Esophagus muscularis mucosa (tissue), 4 donors: ENCODE results near the gene LARGE1. TPM values are rescaled to one million over a fixed set of nuclear protein-coding genes. Genes with fewer than 3 reads are reported as not detected.

Experiments used
- DNase-seq: peaks from one replicate; pipeline ENCODE4 v3.0.0-alpha.2; 2017; ENCODE audit errors: extremely low spot score
- H3K27ac ChIP-seq, 4 donors: fragments of 200-600 bp; sonication (generic); replicated peaks in 1 of 4; 1 replicate in 3 of 4; 2 replicates in 1 of 4; pipeline ENCODE4 v1.5.1; 2016 to 2019; ENCODE audit warnings: mild to moderate bottlenecking in 1 of 4
- H3K27me3 ChIP-seq, 4 donors: fragments of 200-600 bp; sonication (generic); one replicate each; pipeline versions ENCODE4 v1.5.1 to v1.6.0; 2016 to 2019
- H3K36me3 ChIP-seq, 4 donors: fragments of 200-600 bp; sonication (generic); one replicate each; pipeline ENCODE4 v1.5.1; 2016 to 2019
- H3K4me1 ChIP-seq, 4 donors: fragments of 200-600 bp; sonication (generic); one replicate each; pipeline ENCODE4 v1.5.1; 2016 to 2019
- H3K4me3 ChIP-seq, 4 donors: fragments of 200-600 bp; sonication (generic); 1 replicate in 2 of 4; 2 replicates in 2 of 4; pipeline ENCODE4 v1.5.1; 2016 to 2019; ENCODE audit warnings: mild to moderate bottlenecking in 4 of 4, moderate library complexity in 1 of 4
- H3K9me3 ChIP-seq, 4 donors: fragments of 200-600 bp; sonication (generic); 1 replicate in 3 of 4; 2 replicates in 1 of 4; pipeline ENCODE4 v1.5.1; 2016 to 2019
- EP300 ChIP-seq: sonication (generic); formaldehyde crosslinking; IDR thresholded peaks from one replicate; pipeline ENCODE4 v1.6.1; 2017; ENCODE audit warnings: antibody characterized with exemption
- POLR2A ChIP-seq: fragments of 450-650 bp; IDR thresholded peaks from one replicate; pipeline ENCODE4 v1.6.1; 2017; ENCODE audit warnings: antibody characterized with exemption, moderate library complexity, mild to moderate bottlenecking, low read depth
- POLR2AphosphoS5 ChIP-seq, 2 donors: sonication (generic); formaldehyde crosslinking; IDR thresholded peaks; one replicate each; pipeline ENCODE4 v1.6.1; 2017; ENCODE audit warnings: antibody characterized with exemption in 2 of 2
- WGBS: methylation state at CpG from one replicate; pipeline ENCODE4 v1.1.5; 2018; 5-methylcytosine and 5-hydroxymethylcytosine counted together
- intact Hi-C: fragments of 100-400 bp; cut with DNase I; formaldehyde crosslinking; loops from one replicate; pipeline ENCODE4 v1.15.1; 2023
- total RNA-seq, 4 donors: library from RNA; depleted of rRNA; stranded (reverse); fragments of >200 nt; gene quantifications; one replicate each; pipeline versions ENCODE4 v1.1.0 to v1.2.1, GENCODE V29; 2016
- TF ChIP-seq, protein P1 (sequence below), 3 experiments: fragments of 200-600 bp in 2 of 3; fragments of 450-650 bp in 1 of 3; sonication (generic) in 2 of 3; IDR thresholded peaks; one replicate each; pipeline ENCODE4 v1.5.1; 2017 to 2019; ENCODE audit warnings: antibody characterized with exemption in 3 of 3, mild to moderate bottlenecking in 2 of 3, moderate library complexity in 1 of 3

LARGE1 gene
- total RNA-seq, 4 donors from 2014 or later, result 29.9 to 48.4 (median 32.4) TPM

DNA sequence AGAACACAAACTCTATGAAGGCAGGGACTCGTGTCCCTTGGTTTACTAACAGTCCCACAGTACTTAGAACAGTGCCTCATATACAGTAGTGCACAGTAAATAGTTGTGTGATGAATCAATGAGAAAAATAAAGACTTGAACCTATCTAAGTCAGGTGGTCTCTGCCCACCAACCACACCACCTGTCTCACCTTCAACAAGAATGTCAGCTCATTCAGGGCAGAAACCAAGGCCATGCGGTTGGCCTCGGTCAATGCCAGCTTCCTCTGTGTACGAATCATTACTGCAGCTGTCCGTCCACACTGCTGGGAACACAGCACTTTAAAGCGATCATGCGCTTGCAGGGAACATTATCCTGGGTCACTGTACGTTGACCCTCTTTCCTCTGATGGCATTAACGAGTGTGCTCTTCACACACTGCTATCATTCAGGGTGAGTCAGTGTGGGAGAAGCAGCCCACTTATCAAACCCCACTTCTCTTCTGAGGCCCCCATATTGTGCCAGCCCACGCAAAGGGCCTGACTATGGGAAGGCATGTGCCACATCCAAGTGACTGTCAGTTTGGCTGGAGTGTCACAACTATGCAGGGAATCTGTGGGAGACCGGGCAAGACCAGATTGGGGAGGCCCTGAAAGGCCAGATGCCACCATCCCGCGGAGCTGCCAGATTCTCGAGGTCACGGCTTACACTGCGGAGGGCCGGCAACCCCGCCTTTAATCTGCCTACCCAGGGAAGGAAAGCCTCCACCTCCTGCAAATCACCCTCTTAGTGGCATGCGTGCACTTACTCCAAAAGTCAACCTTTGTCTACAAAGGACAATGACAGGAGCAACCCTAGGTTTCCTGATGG is 36.1 kb downstream of the LARGE1 start:
- Histone ChIP-seq H3K9me3 (no peaks in the 10 kb centered on the region), H3K4me1 (peaks cover 6 to 10% (median 8%) of the 10 kb centered on the region in 4 donors), H3K4me3 (no peak overlapping the region), H3K36me3 (no peaks in the 10 kb centered on the region), H3K27me3 (no peaks in the 10 kb centered on the region), H3K27ac (no peak overlapping the region)
- 93% methylated on average over 19 of the region's 19 CpGs for WGBS
- no peak for DNase-seq
- intact Hi-C loops, result no loop called here
- TF ChIP-seq POLR2AphosphoS5 (IDR thresholded peaks at IDR 0.05), result no peak
- no peak for TF ChIP-seq POLR2A
- TF ChIP-seq, protein P1, sequence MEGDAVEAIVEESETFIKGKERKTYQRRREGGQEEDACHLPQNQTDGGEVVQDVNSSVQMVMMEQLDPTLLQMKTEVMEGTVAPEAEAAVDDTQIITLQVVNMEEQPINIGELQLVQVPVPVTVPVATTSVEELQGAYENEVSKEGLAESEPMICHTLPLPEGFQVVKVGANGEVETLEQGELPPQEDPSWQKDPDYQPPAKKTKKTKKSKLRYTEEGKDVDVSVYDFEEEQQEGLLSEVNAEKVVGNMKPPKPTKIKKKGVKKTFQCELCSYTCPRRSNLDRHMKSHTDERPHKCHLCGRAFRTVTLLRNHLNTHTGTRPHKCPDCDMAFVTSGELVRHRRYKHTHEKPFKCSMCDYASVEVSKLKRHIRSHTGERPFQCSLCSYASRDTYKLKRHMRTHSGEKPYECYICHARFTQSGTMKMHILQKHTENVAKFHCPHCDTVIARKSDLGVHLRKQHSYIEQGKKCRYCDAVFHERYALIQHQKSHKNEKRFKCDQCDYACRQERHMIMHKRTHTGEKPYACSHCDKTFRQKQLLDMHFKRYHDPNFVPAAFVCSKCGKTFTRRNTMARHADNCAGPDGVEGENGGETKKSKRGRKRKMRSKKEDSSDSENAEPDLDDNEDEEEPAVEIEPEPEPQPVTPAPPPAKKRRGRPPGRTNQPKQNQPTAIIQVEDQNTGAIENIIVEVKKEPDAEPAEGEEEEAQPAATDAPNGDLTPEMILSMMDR (IDR thresholded peaks at IDR 0.05), result no peak
- TF ChIP-seq EP300, result no peak

DNA sequence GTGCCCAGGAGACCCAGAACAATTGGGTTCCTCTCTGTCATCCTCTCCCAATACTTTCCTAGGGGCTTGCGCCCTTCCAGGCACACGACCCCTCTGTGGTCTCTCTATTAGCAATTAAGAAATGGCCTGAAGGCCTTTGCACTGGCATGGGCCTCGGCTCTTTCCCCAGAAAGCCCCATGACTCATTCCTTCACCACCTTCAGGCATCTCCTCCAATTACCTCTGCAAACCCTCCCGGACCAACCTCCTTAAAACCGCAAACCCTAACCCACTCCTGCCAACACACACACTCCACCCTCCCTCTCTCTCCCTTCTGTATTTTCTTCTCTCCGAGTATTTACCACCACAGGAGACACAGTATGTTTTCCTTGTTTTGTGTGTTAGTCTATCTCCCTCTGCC is 36.7 kb downstream of the LARGE1 start:
- no peak for DNase-seq
- Histone ChIP-seq H3K9me3 (no peaks in the 10 kb centered on the region), H3K36me3 (no peaks in the 10 kb centered on the region), H3K27me3 (no peaks in the 10 kb centered on the region), H3K4me3 (no peak overlapping the region), H3K27ac (no peak overlapping the region), H3K4me1 (peaks cover 0 to 5% (median 3%) of the 10 kb centered on the region in 4 donors)
- intact Hi-C loops, result no loop called here
- 88% methylated on average over 6 of the region's 6 CpGs for WGBS
- TF ChIP-seq POLR2A (no peak), EP300 (no peak), POLR2AphosphoS5 (IDR thresholded peaks at IDR 0.05) (no peak)
- TF ChIP-seq, protein P1 (IDR thresholded peaks at IDR 0.05), result no peak

DNA sequence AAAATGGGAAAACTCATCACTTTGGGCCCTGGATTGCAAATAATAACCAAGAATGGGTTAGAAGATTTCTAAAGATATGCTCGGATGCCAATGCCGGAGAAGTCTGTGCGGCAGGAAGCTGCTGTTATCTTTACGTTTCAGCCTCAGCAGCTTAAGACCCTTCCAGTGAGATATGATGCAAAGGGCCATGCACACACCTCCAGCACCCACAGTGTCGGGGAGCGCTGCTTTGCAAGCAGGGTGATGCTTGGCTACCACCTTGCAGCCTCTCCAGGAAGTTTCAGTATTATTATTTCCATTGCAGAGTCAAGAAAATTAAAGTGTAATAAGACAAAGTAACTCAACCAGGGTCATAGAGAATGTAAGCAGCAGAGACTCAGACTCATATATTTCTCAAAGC is 37.3 kb downstream of the LARGE1 start:
- Histone ChIP-seq H3K9me3 (no peaks in the 10 kb centered on the region), H3K27me3 (no peaks in the 10 kb centered on the region), H3K4me1 (peaks cover 0 to 4% (median 2%) of the 10 kb centered on the region in 4 donors), H3K4me3 (no peak overlapping the region), H3K36me3 (no peaks in the 10 kb centered on the region), H3K27ac (no peak overlapping the region)
- TF ChIP-seq POLR2A, result no peak
- no peak for TF ChIP-seq EP300
- TF ChIP-seq, protein P1 (IDR thresholded peaks at IDR 0.05), result no peak
- no peak for TF ChIP-seq POLR2AphosphoS5 (IDR thresholded peaks at IDR 0.05)
- WGBS, result 80% methylated on average over 6 of the region's 6 CpGs
- no peak for DNase-seq
- intact Hi-C loops, result no loop called here

DNA sequence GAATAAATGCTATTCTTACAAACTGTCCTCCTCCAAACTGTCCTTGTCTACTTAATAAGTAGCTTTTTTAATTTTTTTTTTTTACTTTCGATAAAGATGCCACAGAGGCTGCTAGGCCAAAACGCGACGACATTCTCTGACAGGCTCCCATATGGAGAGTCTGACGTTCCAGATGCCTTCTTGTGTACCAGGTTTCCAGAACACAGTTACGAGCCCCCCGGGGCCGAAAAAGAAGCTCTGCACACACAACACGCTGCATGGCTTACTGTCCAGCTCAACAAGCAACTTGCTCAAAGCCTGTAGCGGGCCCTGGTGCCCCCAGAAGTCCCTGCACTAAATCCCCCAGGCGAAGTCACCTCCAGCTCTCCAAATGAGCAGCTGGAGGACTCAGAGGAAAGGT is 39.3 kb downstream of the LARGE1 start:
- H3K4me3 ChIP-seq, result no peak overlapping the region
- H3K27ac ChIP-seq, result no peak overlapping the region
- H3K9me3 ChIP-seq, result no peaks in the 10 kb centered on the region
- no peaks in the 10 kb centered on the region for H3K36me3 ChIP-seq
- intact Hi-C loops, result no loop called here
- no peaks in the 10 kb centered on the region for H3K27me3 ChIP-seq
- H3K4me1 ChIP-seq, result peaks cover 0 to 5% (median 2%) of the 10 kb centered on the region in 4 donors
- DNase-seq, result no peak
- no peak for TF ChIP-seq POLR2A
- no peak for TF ChIP-seq POLR2AphosphoS5 (IDR thresholded peaks at IDR 0.05)
- TF ChIP-seq, protein P1 (IDR thresholded peaks at IDR 0.05), result no peak
- no peak for TF ChIP-seq EP300
- 93% methylated on average over 11 of the region's 11 CpGs for WGBS
